KG1 (cell line): ENCODE data around the gene AHRR.

Experiments
- DNase-seq: peaks from one replicate; lab custom pipeline; 2025; lab: John Stamatoyannopoulos, UW

The AHRR gene

DNA sequence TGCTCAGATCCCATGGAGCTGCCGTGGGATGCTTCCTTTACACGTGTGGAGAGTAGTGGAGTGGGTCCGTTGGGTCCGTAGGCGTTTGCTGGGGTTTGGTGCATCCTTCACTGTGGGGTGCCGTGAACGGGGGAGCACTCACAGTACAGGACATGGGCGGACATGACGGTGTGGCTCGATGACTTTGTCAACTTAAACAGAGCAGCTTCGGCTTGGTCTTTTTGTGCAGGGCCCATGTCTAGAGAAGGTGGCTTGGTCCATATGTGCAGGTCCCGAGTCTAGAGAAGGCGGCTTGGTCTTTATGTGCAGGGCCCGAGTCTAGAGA, 95.1 kb downstream of the AHRR start:
- no peak for DNase-seq

GRCh38 chr5:417301-418161, 96.0 kb downstream of the AHRR start:
- DNase-seq: no peak

DNA sequence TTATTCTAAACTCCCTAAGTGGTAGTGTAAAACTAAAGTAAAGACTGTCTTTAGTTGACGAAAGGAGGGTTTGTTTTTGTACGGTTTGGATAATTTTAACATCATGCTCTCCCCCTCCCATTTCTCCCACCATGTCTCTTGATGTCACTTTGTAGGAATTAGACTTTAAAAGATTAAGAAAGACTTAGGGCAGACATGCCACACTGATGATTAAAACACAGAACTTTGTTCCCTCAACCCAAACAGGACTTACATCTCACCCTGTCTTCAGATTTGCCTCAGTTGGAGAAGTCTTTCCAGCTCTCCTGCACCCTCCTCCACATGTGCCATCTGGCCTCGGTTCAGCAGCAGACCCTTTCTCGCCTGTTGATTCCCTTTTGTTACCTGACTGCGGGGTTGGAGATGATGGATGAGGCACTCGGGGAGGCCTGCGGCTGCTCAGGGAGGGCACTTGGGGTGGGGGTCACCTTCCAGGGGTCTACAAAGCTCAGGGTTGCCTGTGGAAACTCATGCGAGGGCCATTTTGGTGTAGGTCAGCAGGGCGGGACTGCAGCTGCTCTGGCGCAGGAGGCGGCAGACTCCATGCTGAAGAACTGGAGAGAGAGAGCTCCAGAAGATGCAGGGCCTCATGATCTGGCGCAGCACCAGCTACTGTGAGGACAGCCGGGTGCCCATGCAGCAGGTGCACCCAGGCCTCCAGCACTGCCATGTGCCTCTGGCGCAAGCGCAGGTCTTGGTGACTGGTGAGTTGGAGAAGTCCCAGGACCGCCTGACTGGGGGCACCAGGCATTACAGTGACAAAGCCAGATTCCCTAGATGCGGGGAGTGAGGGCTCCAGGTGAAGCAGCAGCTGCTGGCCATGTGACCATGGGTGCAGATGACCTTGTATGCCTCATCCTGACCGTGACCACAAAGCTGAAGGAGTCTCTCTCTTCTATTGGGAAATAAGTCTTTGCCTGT, 96.9 kb downstream of the AHRR start:
- DNase-seq: no peak

GRCh38 chr5:419970-420369, 98.5 kb downstream of the AHRR start:
- DNase-seq: no peak

DNA sequence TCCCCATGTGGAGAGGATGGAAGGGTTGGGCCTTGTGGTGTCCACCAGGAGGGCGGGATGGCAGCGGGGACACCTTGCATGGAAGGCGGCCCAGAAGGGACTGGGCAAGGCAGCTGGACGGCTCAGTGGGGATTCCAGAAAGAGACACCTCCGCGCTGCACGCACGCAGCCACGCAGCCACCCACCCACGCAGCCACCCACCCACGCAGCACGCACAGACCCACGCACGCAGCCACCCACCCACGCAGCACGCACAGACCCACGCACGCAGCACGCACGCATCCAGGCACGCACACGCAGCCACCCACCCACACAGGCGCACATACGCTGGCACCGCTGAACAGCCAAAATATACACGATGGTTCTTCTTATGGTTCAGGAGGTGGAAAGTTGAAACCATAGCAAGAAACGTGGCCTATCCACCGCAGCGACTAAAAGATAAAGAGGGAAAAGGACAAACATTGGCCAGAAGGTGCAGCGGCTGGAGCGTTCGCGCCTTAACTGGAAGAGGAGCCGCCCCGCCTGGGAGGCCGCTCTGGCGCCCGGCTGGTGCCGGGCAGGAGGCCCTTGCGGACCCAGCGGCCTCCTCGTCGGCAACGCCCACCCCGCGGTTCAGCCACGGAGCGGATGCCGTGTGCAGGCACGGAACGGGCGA, 99.2 kb downstream of the AHRR start:
- DNase-seq: no peak

DNA sequence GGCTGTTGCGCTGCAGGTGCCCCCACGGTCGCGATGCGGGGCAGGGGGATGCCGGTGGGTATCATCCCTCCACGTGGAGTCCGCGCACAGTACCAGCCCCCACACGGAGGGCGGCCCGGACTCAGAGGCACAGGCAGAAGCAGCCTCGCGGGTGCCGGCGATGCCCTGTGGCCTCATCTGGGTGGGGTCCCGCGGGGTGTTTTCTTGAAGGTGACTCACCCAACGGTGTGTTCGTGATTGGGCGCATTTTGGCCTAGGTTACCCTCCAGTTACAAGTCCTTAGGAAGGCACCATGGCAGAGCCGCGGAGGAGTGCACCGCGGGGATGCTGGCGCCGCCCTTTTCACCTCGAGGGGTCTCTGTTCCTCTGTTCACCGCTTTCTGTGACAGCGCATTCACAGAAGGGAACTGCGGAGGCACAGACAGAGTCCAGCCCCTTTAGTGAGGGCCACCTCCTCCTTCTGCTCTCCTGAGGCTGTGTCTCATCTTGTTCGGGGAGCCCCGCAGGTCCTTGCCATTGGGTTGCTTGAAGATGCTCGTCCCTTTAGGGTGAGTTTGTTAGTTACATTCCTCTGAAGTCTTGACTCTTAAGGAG, 99.9 kb downstream of the AHRR start:
- no peak for DNase-seq

GRCh38 chr5:421901-422300, 100.4 kb downstream of the AHRR start:
- DNase-seq: no peak

DNA sequence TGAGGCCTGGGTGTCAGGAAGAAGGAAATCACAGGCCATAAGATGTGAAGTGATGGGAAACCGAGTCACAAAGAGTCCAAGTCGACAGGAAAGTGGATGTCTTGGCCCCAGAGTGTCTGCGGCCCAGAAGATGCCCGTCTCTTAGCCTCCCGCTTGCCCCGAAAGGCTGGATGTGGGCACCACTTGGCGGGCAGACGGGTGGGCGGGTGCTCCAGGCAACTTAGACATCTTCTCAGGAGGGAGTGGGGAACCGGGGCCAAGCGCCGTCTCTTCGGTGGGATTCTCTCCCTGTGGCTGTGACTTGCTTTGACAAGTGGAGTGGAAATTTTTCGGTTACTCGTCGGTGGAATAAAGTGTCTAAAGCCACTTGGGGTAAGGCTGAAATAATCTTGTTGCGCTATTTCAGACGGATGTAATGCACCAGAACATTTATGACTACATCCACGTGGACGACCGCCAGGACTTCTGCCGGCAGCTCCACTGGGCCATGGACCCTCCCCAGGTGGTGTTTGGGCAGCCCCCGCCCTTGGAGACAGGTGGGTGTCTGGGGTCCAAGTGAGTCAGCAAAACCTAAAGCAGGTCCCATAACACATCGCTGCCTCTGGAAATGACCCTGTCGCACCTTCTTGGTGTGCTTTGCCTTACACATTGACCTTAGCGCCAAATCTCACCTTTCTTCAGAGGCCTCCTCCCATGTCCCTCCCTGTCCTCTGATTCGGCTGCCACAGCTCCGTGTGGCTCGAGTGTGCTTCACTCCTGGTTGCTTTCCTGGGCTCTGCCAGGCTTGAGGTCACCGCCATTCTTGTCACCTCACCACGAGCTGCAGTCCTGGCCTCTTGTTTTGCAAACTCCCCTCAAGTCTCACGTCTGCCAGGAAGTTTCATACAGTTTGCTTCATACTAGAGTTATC, 101.1 kb downstream of the AHRR start:
- no peak for DNase-seq

GRCh38 chr5:423233-423565, 101.7 kb downstream of the AHRR start:
- no peak for DNase-seq

DNA sequence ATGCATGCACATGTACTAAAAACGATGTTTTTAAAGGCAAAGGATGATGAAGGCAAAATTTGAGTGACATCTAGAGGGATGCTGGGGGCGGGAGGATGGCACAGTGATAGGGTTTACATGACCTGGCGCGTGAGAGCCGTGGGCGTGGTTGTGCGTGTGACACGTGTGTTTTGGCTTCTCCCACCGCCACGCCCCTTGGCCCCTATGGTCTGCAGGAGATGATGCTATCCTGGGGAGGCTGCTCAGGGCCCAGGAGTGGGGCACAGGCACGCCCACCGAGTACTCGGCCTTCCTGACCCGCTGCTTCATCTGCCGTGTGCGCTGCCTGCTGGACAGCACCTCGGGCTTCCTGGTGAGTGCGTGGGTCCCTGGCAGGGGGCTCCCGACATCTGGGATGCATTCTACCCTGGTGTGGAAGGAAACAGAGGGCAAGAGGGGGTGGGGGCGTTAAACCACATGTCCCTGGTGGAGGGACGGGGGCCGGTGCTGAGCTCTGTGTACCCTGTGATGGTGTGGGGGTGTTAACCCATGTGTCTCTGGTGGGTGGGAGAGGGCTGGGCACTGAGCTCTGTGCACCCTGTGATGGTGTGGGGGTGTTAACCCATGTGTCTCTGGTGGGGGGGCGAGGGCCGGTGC, 102.2 kb downstream of the AHRR start:
- no peak for DNase-seq

DNA sequence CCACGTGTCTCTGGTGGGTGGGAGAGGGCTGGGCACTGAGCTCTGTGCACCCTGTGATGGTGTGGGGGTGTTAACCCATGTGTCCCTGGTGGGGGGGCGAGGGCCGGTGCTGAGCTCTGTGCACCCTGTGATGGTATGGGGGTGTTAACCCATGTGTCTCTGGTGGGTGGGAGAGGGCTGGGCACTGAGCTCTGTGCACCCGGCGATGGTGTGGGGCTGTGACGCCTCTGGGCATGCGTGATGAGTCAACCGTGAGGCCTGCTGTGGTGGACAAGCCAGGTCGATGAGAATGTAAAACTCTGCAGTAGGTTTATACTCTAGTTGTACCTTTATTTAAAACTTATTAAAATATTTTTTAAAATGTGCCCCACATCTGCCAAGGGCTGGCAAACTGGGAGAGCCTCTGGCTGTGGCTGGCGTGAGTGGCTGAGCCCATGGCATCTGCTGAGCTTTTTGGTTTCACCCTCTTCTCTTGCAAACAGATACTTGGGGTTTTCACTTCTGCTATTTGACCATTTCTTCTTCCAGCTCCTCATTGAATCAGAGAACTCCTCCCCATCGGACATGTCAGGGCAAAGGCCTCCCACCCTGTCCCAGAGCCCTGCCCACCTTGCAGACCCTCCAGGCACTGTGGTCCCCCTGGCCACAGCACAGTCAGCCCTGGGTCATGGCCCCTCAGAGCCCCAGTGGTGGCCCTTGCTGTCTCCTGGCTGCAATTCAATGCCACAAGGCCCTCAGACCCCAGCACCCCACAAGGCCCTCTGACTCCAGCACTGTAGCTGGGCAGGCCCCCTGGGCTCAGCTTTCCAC, 103.0 kb downstream of the AHRR start:
- DNase-seq: no peak

- DNase-seq: no peak
Observed at GRCh38 chr5:425714-426113, 104.2 kb downstream of the AHRR start.

- DNase-seq: no peak
Observed at GRCh38 chr5:426392-426976, 105.0 kb downstream of the AHRR start.

DNA sequence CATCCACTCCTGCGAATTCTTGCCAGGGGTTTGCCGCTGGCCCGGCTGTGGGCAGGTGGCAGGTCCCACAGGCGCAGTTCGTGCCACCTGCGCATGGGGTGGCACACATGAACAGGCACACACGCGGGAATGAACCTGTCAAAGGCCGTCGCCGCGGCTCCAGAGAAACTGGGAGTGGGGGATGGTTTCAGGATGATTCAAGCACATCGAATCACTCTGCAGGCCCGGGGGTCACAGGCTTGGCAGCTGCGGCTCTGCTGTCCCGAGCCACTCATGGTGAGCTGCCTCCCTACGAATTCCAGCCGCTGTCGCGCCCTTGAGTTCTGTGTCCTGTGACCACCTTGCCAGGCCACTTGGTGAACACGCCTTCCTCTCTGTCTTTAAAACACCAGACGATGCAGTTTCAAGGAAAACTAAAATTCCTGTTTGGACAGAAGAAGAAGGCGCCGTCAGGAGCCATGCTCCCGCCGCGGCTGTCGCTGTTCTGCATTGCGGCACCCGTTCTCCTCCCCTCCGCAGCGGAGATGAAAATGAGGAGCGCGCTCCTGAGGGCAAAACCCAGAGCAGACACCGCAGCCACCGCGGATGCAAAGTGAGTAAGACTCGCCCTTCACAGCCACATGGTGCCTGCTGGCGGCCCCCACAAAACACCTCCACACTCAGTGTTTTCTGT, 106.0 kb downstream of the AHRR start:
- no peak for DNase-seq

DNA sequence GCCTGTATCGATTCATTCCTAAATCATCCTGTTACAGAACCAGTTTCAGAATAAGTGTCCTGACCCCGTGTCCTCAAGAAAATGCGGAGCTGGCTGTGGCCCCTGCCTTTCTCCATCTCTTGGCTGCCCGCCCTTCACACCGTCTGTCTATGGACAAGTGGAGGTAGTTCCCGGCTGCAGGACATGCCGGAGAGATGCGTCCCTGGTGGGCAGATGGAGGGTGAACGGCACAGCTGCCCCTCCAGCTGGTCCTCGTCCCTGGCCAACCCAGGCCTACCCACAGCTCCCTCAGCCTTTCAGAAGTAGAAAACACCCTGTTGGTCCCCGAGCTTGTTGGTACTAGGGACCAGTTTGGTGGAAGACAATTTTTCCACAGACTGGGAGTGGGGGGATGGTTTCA, 106.7 kb downstream of the AHRR start:
- no peak for DNase-seq

DNA sequence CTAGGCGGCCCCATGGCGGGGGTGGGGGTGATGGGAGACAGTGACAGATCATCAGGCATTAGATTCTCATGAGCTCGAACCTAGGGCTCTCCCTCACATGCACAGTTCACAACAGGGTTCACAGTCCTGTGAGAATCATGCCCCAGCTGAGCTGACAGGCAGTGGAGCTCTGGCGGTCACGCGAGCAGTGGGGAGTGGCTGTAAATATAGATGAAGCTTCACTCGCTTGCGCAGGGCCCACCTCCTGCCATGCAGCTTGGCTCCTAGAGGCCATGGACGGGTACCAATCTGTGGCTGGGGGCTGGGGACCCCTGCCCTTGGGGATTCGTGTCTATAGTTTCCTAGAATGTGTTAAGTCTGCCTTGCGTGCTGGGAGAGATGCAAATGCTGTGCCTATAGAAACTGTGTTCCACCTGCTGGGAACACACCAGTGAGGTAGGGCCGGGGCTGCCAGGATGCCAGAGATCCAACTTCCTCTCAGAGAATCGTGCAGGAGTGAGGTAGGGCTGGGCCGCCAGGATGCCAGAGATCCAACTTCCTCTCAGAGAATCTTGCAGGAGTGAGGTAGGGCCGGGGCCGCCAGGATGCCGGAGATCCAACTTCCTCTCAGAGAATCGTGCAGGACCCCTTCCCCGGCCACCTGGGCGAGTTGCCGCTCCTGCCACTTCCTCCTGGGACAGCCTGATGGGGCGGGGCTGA, 107.4 kb downstream of the AHRR start:
- no peak for DNase-seq

- DNase-seq: no peak
Observed at GRCh38 chr5:429453-430188, 108.1 kb downstream of the AHRR start.
